NT2/D1 (cell line): ENCODE results near the gene ZNF664.

Experiments used
- SUZ12 ChIP-seq: IDR thresholded peaks from 2 replicates; pipeline ENCODE4 v1.6.1; 2011; ENCODE audit not compliant: insufficient read length, insufficient read depth; ENCODE audit errors: extremely low read depth
- YY1 ChIP-seq: IDR thresholded peaks from 2 replicates; pipeline ENCODE4 v1.6.1; 2011; ENCODE audit not compliant: insufficient read length, insufficient read depth

DNA sequence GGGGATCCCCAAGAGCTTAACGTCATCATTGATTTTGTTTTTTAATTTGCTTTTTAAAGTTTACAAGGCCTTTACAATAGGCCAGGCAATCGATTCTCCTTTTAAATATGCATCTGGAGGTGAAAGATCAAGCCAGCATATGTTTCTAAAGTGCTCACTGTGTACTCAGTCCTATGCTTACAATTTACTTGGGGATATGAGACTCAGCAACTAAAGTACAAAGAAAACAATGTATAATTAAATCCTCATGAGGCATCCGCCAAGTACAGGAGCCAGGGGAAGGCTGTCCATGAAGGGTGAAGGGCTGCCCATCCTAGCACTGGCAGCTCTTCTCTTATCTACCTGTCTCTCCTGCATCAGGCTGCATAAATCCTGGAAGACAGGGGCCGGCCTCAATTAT lies 12.2 kb upstream of the ZNF664 start:
- TF ChIP-seq YY1, result no peak
- no peak for TF ChIP-seq SUZ12
